Testis (tissue), 3 donors: ENCODE measurements around the gene SLC29A4. TPM values are rescaled to one million over a fixed set of nuclear protein-coding genes. Genes with fewer than 3 reads are reported as not detected.
"Not testable (repeated sequence)": the region's sequence is repeated elsewhere in the genome, so short reads cannot be mapped to it uniquely, and the experiment has no call there.

Experiments used
- DNase-seq: peaks from one replicate; pipeline ENCODE4 v3.0.0-alpha.2; 2019
- H3K27ac ChIP-seq, 2 donors: fragments of 200-600 bp; sonication (generic); one replicate each; pipeline ENCODE4 v1.5.1; 2019
- H3K27me3 ChIP-seq: fragments of 200-600 bp; sonication (generic); one replicate; pipeline ENCODE4 v1.5.1; 2019
- H3K36me3 ChIP-seq: fragments of 200-600 bp; sonication (generic); one replicate; pipeline ENCODE4 v1.5.1; 2017; ENCODE audit warnings: low read depth; ENCODE audit errors: missing control alignments
- H3K4me1 ChIP-seq: fragments of 200-600 bp; sonication (generic); one replicate; pipeline ENCODE4 v1.5.1; 2019
- H3K4me3 ChIP-seq, 2 donors: fragments of 200-600 bp; sonication (generic); one replicate each; pipeline ENCODE4 v1.5.1; 2017 to 2019
- H3K9me3 ChIP-seq: fragments of 200-600 bp; sonication (generic); one replicate; pipeline ENCODE4 v1.5.1; 2017
- CTCF ChIP-seq, 3 experiments: fragments of 450-650 bp in 2 of 3; fragments of 200-600 bp in 1 of 3; sonication (generic) in 1 of 3; IDR thresholded peaks; one replicate each; pipeline ENCODE4 v1.5.1; 2016 to 2019; ENCODE audit warnings: antibody characterized with exemption in 3 of 3, mild to moderate bottlenecking in 2 of 3, moderate library complexity in 1 of 3
- POLR2A ChIP-seq: fragments of 450-650 bp; IDR thresholded peaks from one replicate; pipeline ENCODE4 v1.6.1; 2017; ENCODE audit warnings: antibody characterized with exemption, mild to moderate bottlenecking, moderate library complexity
- WGBS, 2 donors: methylation state at CpG; one replicate each; pipeline ENCODE4 v1.1.5; 2018; 5-methylcytosine and 5-hydroxymethylcytosine counted together
- intact Hi-C: fragments of 100-400 bp; cut with DNase I; formaldehyde crosslinking; loops from one replicate; pipeline ENCODE4 v1.15.1; 2023; ENCODE audit warnings: low total_unique reads
- polyA plus RNA-seq: library from polyadenylated mRNA; stranded (reverse); fragments of 350-450 nt; fragmentation: Illumina TruSeq; extraction: RNeasy Lipid Tissue Mini Kit (QIAGEN cat#74804); gene quantifications from one replicate; pipeline ENCODE4 v1.2.3, GENCODE V29; 2014; ENCODE audit warnings: low read depth, low replicate concordance; ENCODE audit not compliant: insufficient read depth
- total RNA-seq, 2 donors: library from RNA; depleted of rRNA; stranded (reverse); fragments of >200 nt; gene quantifications; one replicate each; pipeline ENCODE4 v1.2.3, GENCODE V29; 2016

SLC29A4 gene
- total and polyA plus RNA-seq, 3 donors from 2014 or later, result 4.3 to 15.2 (median 7.6) TPM

- no peaks in the 10 kb centered on the region for H3K27me3 ChIP-seq
- H3K4me3 ChIP-seq, result no peak overlapping the region
- DNase-seq, result no peak
- intact Hi-C loops, result no loop called here
- WGBS, 2 donors, result 93 to 97% methylated on average over 7 to 14 of the region's 14 CpGs
- peaks cover 6% of the 10 kb centered on the region for H3K4me1 ChIP-seq
- no peak overlapping the region for H3K27ac ChIP-seq
- no peaks in the 10 kb centered on the region for H3K36me3 ChIP-seq
- TF ChIP-seq POLR2A (no peak), CTCF (IDR thresholded peaks at IDR 0.05) (no peak)
- no peaks in the 10 kb centered on the region for H3K9me3 ChIP-seq
Measured at GRCh38 chr7:5315761-5316160, 33.0 kb downstream of the SLC29A4 start.

- H3K4me3 ChIP-seq, H3K4me1 ChIP-seq, H3K36me3 ChIP-seq, H3K27me3 ChIP-seq, H3K9me3 ChIP-seq, intact Hi-C loops, H3K27ac ChIP-seq, DNase-seq: not testable (repeated sequence)
- 94 to 95% methylated on average over 5 of the region's 5 CpGs for WGBS, 2 donors
Measured at GRCh38 chr7:5318613-5319012, 35.9 kb downstream of the SLC29A4 start.

DNA sequence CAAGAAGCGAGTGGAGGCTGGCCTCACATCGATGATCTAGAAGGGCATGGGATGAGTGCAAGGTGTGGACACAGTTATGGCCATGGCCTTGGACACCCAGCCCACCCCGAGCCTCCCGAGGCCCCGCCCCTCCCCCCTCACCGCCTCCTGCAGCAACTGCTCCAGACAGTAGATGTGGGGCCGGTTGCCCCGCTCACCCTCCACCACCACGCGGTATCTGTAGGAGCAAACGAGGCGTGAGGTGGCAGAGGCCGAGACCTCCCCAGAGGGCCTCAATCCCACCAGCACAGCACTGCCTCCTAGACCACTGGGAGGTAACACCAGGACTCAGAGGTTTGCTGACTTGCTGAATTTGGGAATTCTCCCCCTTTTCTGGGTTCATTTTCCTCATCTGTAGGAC is 37.6 kb downstream of the SLC29A4 start:
- TF ChIP-seq CTCF (IDR thresholded peaks at IDR 0.05), result no peak
- TF ChIP-seq POLR2A, result no peak
- no peaks in the 10 kb centered on the region for H3K4me1 ChIP-seq
- no peaks in the 10 kb centered on the region for H3K36me3 ChIP-seq
- WGBS, 2 donors, result 92 to 97% methylated on average over 6 to 10 of the region's 13 CpGs
- no peaks in the 10 kb centered on the region for H3K27me3 ChIP-seq
- no peak overlapping the region for H3K27ac ChIP-seq
- no peak for DNase-seq
- intact Hi-C loops, result no loop called here
- H3K9me3 ChIP-seq, result no peaks in the 10 kb centered on the region
- no peak overlapping the region for H3K4me3 ChIP-seq

- Histone ChIP-seq H3K27ac (no peak overlapping the region), H3K4me1 (no peaks in the 10 kb centered on the region), H3K27me3 (no peaks in the 10 kb centered on the region), H3K9me3 (no peaks in the 10 kb centered on the region), H3K4me3 (no peak overlapping the region), H3K36me3 (no peaks in the 10 kb centered on the region)
- TF ChIP-seq POLR2A, result no peak
- TF ChIP-seq CTCF (IDR thresholded peaks at IDR 0.05), result no peak
- DNase-seq, result no peak
- WGBS, 2 donors, result 96 to 97% methylated on average over 23 to 33 of the region's 33 CpGs
- intact Hi-C loops, result no loop called here
Measured at GRCh38 chr7:5320802-5321396, 38.2 kb downstream of the SLC29A4 start.

- 86 to 88% methylated on average over 22 to 29 of the region's 29 CpGs for WGBS, 2 donors
- no peak for TF ChIP-seq POLR2A
- no peak for TF ChIP-seq CTCF (IDR thresholded peaks at IDR 0.05)
- Histone ChIP-seq H3K4me3 (no peak overlapping the region), H3K27me3 (no peaks in the 10 kb centered on the region), H3K36me3 (no peaks in the 10 kb centered on the region), H3K4me1 (no peaks in the 10 kb centered on the region), H3K9me3 (no peaks in the 10 kb centered on the region), H3K27ac (no peak overlapping the region)
- intact Hi-C loops, result no loop called here
- no peak for DNase-seq
Measured at GRCh38 chr7:5322621-5323410, 40.1 kb downstream of the SLC29A4 start.

- H3K9me3 ChIP-seq, DNase-seq, H3K27me3 ChIP-seq, H3K4me1 ChIP-seq, H3K36me3 ChIP-seq, H3K27ac ChIP-seq, intact Hi-C loops, H3K4me3 ChIP-seq: not testable (repeated sequence)
- 96% methylated on average over 20 to 31 of the region's 31 CpGs for WGBS, 2 donors
Measured at GRCh38 chr7:5323800-5324781, 41.3 kb downstream of the SLC29A4 start.
